Measurements from ENCODE around the gene CAMK4.

DNA sequence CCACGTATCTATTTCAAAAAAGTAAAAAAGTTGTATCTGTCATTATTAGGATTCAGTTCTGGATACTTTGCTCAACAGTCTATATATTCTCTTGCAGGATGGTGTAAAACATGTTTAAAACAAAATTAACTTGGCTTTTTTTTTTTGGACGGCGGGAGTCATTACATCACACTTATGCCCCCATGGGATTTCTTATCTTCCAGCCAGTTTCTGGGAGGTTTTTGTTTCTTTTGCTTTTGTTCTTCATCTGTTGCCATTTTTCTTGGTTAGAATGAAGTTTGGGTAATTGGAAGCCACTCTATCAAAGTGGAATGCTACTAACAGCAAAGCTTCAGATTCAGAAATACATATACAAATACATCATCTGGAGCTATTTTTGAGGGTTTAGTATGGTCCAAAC is 289.9 kb downstream of the CAMK4 start:
- TF ChIP-seq, protein P1, sequence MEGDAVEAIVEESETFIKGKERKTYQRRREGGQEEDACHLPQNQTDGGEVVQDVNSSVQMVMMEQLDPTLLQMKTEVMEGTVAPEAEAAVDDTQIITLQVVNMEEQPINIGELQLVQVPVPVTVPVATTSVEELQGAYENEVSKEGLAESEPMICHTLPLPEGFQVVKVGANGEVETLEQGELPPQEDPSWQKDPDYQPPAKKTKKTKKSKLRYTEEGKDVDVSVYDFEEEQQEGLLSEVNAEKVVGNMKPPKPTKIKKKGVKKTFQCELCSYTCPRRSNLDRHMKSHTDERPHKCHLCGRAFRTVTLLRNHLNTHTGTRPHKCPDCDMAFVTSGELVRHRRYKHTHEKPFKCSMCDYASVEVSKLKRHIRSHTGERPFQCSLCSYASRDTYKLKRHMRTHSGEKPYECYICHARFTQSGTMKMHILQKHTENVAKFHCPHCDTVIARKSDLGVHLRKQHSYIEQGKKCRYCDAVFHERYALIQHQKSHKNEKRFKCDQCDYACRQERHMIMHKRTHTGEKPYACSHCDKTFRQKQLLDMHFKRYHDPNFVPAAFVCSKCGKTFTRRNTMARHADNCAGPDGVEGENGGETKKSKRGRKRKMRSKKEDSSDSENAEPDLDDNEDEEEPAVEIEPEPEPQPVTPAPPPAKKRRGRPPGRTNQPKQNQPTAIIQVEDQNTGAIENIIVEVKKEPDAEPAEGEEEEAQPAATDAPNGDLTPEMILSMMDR (IDR thresholded peaks at IDR 0.05), result no peak
- TF ChIP-seq EZH2 (IDR thresholded peaks at IDR 0.05) (no peak), EZH2phosphoT487 (IDR thresholded peaks at IDR 0.05) (no peak)
